Bronchial epithelial cell (primary cell): Measurements from ENCODE around the gene FANCE. TPM values are rescaled to one million over a fixed set of nuclear protein-coding genes. Genes with fewer than 3 reads are reported as not detected.
A peak's percentile ranks its signal among the peaks of the same experiment; 100 is the strongest.

Source experiments
- DNase-seq: peaks from one replicate; pipeline ENCODE4 v3.0.0-alpha.2; 2010; ENCODE audit warnings: low read depth
- FAIRE-seq: peaks from 2 replicates; lab custom pipeline; 2011; peaks lifted over from hg19 to GRCh38; lab: Jason Lieb, UNC
- H3K27me3 ChIP-seq: 2 replicates; pipeline ENCODE4 v1.5.1; 2011; ENCODE audit warnings: low read length; ENCODE audit not compliant: control insufficient read depth, insufficient read depth
- H3K36me3 ChIP-seq: 2 replicates; pipeline ENCODE4 v1.5.1; 2011; ENCODE audit warnings: low read length; ENCODE audit not compliant: control insufficient read depth, insufficient read depth
- H3K4me3 ChIP-seq: 2 replicates; pipeline ENCODE4 v1.5.1; 2011; ENCODE audit warnings: mild to moderate bottlenecking, low read depth, low read length, control low read depth
- CTCF ChIP-seq: IDR thresholded peaks from 2 replicates; pipeline ENCODE4 v1.5.1; 2011; ENCODE audit warnings: mild to moderate bottlenecking, moderate library complexity, low read length, control low read depth, inconsistent platforms; ENCODE audit not compliant: insufficient read depth, severe bottlenecking
- total RNA-seq: library from RNA; depleted of rRNA; stranded (reverse); fragments of >200 nt; gene quantifications from 2 replicates; pipeline ENCODE4 v1.2.1, GENCODE V29; 2014

FANCE gene
- total RNA-seq, 1 donor from 2014 or later = 46.3 TPM

DNA sequence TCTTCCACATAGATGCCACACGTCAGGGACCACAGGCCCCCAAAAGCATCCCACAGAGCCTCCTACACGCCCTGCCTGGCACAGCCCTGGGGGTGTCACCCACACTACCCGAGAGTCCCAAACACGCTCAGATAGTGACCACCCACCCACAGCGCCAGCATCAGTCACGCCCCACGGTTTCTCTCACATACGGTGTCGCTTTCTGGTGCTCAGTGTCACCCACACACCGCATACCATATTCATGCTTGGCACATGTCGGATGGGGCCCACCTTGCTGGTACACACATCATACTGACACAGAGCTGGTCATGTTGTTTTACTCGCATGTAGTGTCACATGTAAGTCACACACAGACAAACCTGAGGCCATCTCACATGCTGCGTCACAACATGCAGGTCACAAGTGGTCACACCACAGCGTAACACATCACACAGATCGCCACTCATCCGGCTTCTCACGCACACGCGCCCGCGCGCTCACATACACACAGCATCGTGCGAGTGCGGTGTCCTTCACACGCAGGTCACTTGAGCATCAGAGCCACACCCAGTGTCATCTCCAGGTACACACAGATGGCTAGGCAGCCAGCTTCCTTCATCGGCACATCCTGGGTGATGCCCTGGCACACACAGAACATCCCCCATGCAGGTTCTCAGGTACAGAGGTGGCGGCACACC is 41.3 kb downstream of the FANCE start:
- no peak for DNase-seq
- H3K4me3 ChIP-seq = no peak overlapping the region
- no peaks in the 10 kb centered on the region for H3K27me3 ChIP-seq
- no peak for TF ChIP-seq CTCF
- no peak for FAIRE-seq
- H3K36me3 ChIP-seq = peaks cover 1% of the 10 kb centered on the region

DNA sequence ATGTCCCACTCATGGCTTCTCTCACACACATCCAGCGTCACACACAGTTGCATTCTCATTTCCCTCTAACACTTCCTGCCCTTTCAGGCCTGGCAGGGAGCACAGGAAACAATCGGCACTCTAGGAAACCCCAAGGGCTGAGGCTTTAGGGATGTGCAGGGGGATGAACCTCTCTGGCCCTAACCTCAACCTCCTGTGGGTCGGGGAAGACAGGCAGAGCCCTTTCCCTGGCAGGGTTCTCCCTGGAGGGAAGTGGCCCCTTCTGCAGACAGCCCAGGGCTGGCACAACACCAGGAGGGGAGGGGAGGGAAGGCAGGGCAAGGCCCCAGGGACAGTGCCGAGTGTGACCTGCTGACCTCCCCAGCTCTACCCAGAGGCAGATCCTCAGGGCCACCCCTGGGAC is 42.0 kb downstream of the FANCE start:
- no peak for FAIRE-seq
- DNase-seq = no peak

DNA sequence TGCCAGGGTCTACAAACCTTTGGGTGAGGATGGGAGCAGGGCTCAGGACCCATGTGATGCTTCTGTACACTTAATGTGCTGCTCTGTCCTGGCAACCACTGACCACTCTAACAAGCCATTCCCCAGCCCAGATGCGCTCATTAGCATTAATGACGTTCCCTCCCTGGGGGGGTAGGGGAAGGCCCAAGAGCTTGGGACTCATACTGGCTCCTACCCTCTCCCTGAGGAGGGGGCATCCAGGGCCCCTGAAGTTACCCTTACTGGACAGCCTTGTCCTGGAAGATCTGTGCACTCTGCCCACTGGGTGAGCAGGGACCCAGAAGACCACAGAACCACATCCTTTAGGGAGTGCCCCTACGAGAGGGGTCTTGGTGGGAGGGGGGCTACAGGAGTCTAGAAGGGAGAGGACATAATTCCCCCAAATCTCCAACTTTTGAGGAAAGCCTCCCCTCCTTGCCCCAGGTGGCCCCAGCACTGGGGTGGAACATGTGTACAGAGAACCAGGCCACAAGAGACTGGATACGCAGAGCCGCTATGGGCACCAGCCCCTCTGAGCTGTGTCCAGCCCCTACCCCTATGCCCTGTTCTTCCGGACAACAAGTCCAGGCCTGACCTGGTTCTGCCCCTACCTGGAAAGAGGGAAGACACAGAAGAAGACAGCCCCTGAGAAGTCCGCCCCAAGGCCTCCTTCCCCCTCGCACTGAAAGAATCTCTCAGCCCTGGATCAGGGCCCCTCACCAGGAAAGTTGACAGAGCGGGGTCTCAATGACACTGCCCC is 43.3 kb downstream of the FANCE start:
- DNase-seq = peak; percentile 30
- peak overlapping the region; percentile 56 for H3K4me3 ChIP-seq
- peaks cover 1% of the 10 kb centered on the region for H3K36me3 ChIP-seq
- FAIRE-seq = no peak
- TF ChIP-seq CTCF = no peak
- no peaks in the 10 kb centered on the region for H3K27me3 ChIP-seq

More for the DNA sequence above, 42.0 kb downstream of the FANCE start:
- no peak for TF ChIP-seq CTCF
- Histone ChIP-seq H3K36me3 (peaks cover 1% of the 10 kb centered on the region), H3K4me3 (no peak overlapping the region), H3K27me3 (no peaks in the 10 kb centered on the region)

DNA sequence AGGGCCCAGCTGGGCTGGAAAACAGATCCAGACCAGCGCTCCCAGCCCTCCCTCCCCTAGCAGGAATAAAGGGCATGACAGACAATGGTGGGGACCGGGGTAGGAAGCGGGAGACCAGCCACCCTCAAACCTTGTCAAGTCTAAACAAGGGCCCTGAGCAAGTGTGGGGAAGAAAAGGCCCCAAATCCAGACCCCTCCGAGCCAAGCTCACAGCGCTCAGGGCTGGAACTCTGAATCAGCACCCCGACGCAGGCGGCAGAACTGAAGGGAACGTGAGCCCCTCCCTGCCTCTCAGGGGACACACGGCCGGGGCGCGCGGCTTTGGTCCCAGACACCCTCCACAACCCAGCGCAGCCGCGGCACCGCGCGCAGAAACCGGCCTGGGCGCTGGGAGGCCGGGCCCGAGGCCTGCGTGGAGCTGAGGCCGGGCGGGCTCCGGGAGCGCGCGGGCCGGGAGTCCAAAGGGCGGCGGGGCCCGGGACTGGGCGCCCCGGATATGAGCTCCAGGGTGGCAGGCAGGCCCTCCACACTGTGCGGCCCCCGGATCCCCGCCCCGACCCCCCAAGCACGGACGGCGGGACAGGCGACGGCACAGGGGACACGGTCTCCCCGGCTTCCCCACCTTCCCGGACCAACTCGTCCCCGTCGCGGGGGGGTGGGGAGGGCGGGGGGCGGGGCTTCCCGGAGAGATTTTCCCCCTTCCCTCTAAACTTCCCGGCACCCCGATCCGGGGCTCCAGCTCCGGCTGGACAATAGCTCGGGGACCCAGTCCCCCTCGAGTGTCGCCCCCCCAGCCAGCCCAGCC is 44.1 kb downstream of the FANCE start:
- Histone ChIP-seq H3K4me3 (peak overlapping the region; percentile 56), H3K27me3 (no peaks in the 10 kb centered on the region), H3K36me3 (peaks cover 1% of the 10 kb centered on the region)
- no peak for FAIRE-seq
- TF ChIP-seq CTCF = no peak
- DNase-seq = no peak

- peak within 1 kb of the TSS; percentile 56 for H3K4me3 ChIP-seq
- TF ChIP-seq CTCF = no peak
- peak; percentile 57 for DNase-seq
- H3K27me3 ChIP-seq = no peaks in the 10 kb centered on the region
- H3K36me3 ChIP-seq = peaks cover 1% of the 10 kb centered on the region
- FAIRE-seq = no peak
Observed at GRCh38 chr6:35496841-35497570, 44.9 kb downstream of the FANCE start, which contains the start of gene TEAD3. TSS of gene TEAD3 (minus strand) at chr6:35497079.
